H1 (cell line): ENCODE measurements around the gene NEDD4L. TPM values are rescaled to one million over a fixed set of nuclear protein-coding genes. Genes with fewer than 3 reads are reported as not detected.

Source experiments
- CTCF ChIA-PET: fragments of 300-600 bp; sonication (Branson Sonifier 250); formaldehyde crosslinking; loops from one replicate; lab custom pipeline; 2021; ENCODE audit not compliant: partially characterized antibody; lab: Charles Lee
- POLR2A ChIA-PET: fragments of 300-600 bp; sonication (Branson Sonifier 250); formaldehyde crosslinking; loops from one replicate; lab custom pipeline; 2021; ENCODE audit warnings: inconsistent platforms; ENCODE audit not compliant: partially characterized antibody; lab: Charles Lee
- DNase-seq, 2 experiments: peaks; one replicate each; pipeline versions ENCODE4 v3.0.0 to v3.0.0-alpha.2; 2010 to 2022; ENCODE audit warnings: low spot score in 2 of 2, low read depth in 1 of 2, mixed read lengths in 1 of 2
- FAIRE-seq: peaks from 2 replicates; lab custom pipeline; 2011; peaks lifted over from hg19 to GRCh38; lab: Jason Lieb, UNC
- H2AFZ ChIP-seq: 2 replicates; pipeline ENCODE4 v1.8.1; 2012; ENCODE audit warnings: low read length, inconsistent platforms
- H2AK5ac ChIP-seq: 2 replicates; pipeline ENCODE4 v1.6.1; 2013; ENCODE audit warnings: low read depth, low read length
- H2BK120ac ChIP-seq: replicated peaks from 2 replicates; pipeline ENCODE3; 2013; ENCODE audit warnings: low read depth, low read length, inconsistent platforms
- H2BK12ac ChIP-seq: 2 replicates; pipeline ENCODE4 v1.6.1; 2013; ENCODE audit warnings: low read depth, low read length
- H2BK15ac ChIP-seq: 2 replicates; pipeline ENCODE4 v1.6.1; 2013; ENCODE audit warnings: low read length
- H2BK20ac ChIP-seq: 2 replicates; pipeline ENCODE4 v1.6.1; 2013; ENCODE audit warnings: low read length
- H2BK5ac ChIP-seq: 2 replicates; pipeline ENCODE4 v1.6.1; 2013; ENCODE audit warnings: low read depth, low read length
- H3K14ac ChIP-seq: 2 replicates; pipeline ENCODE4 v1.6.1; 2013; ENCODE audit warnings: inconsistent platforms; ENCODE audit not compliant: insufficient read length
- H3K18ac ChIP-seq: 2 replicates; pipeline ENCODE4 v1.6.1; 2013; ENCODE audit warnings: low read length; ENCODE audit errors: extremely low read depth
- H3K23ac ChIP-seq: 2 replicates; pipeline ENCODE4 v1.6.1; 2013; ENCODE audit warnings: inconsistent platforms; ENCODE audit not compliant: insufficient read length
- H3K23me2 ChIP-seq: 2 replicates; pipeline ENCODE4 v1.6.1; 2013; ENCODE audit warnings: low read depth, low read length
- H3K27ac ChIP-seq: 2 replicates; pipeline ENCODE4 v1.6.1; 2011; ENCODE audit warnings: low read depth, low read length, inconsistent platforms
- H3K27me3 ChIP-seq, 4 experiments: replicated peaks in 1 of 4; 1 replicate in 1 of 4; 2 replicates in 3 of 4; pipeline versions ENCODE4 v1.6.1 to v1.8.1; 2011 to 2013; ENCODE audit warnings: low read length in 3 of 4, mild to moderate bottlenecking in 3 of 4, inconsistent platforms in 2 of 4, mixed read lengths in 2 of 4, moderate library complexity in 1 of 4; ENCODE audit not compliant: control insufficient read depth in 3 of 4, insufficient read depth in 3 of 4; ENCODE audit errors: extremely low read depth in 1 of 4
- H3K36me3 ChIP-seq, 4 experiments: 2 replicates each; pipeline versions ENCODE4 v1.6.1 to v1.8.1; 2011 to 2013; ENCODE audit warnings: mild to moderate bottlenecking in 4 of 4, low read length in 3 of 4, moderate library complexity in 2 of 4, control low read depth in 1 of 4, inconsistent platforms in 1 of 4; ENCODE audit not compliant: insufficient read depth in 4 of 4, control insufficient read depth in 2 of 4
- H3K4ac ChIP-seq: replicated peaks from 2 replicates; pipeline ENCODE3; 2013; ENCODE audit warnings: low read length, low read depth, mixed read lengths, inconsistent platforms; ENCODE audit not compliant: insufficient read length
- H3K4me1 ChIP-seq, 4 experiments: replicated peaks in 1 of 4; 1 replicate in 1 of 4; 2 replicates in 3 of 4; pipeline versions ENCODE4 v1.6.1 to v1.8.1; 2011 to 2013; ENCODE audit warnings: low read length in 3 of 4, inconsistent platforms in 2 of 4, mixed read lengths in 1 of 4; ENCODE audit not compliant: insufficient read depth in 4 of 4, control insufficient read depth in 3 of 4
- H3K4me2 ChIP-seq, 2 experiments: 2 replicates each; pipeline versions ENCODE4 v1.6.1 to v1.8.1; 2011 to 2013; ENCODE audit warnings: low read depth in 2 of 2, low read length in 2 of 2, control low read depth in 1 of 2, inconsistent platforms in 1 of 2, mild to moderate bottlenecking in 1 of 2; ENCODE audit not compliant: insufficient read depth in 1 of 2
- H3K4me3 ChIP-seq, 4 experiments: fragments of 200-600, 300-600 bp in 1 of 4; sonication (generic), shearing (Covaris generic), sonication (Bioruptor Twin) in 1 of 4; 2 replicates each; pipeline versions ENCODE4 v1.5.1 to v1.8.1; 2011 to 2016; ENCODE audit warnings: low read length in 4 of 4, low read depth in 3 of 4, control low read depth in 2 of 4, inconsistent platforms in 2 of 4, mild to moderate bottlenecking in 2 of 4, mixed read lengths in 1 of 4, moderate library complexity in 1 of 4; ENCODE audit not compliant: insufficient read depth in 2 of 4; ENCODE audit errors: extremely low read depth in 1 of 4
- H3K56ac ChIP-seq: replicated peaks from 2 replicates; pipeline ENCODE3; 2013; ENCODE audit warnings: low read depth, mild to moderate bottlenecking, mixed read lengths, low read length, inconsistent platforms; ENCODE audit not compliant: insufficient read length
- H3K79me1 ChIP-seq: 2 replicates; pipeline ENCODE4 v1.6.1; 2013; ENCODE audit warnings: low read depth, low read length, control low read depth
- H3K79me2 ChIP-seq, 2 experiments: 2 replicates each; pipeline versions ENCODE4 v1.6.1 to v1.8.1; 2012 to 2013; ENCODE audit warnings: low read length in 2 of 2, mild to moderate bottlenecking in 2 of 2, inconsistent platforms in 1 of 2; ENCODE audit not compliant: insufficient read depth in 2 of 2, control insufficient read depth in 1 of 2
- H3K9ac ChIP-seq, 4 experiments: replicated peaks in 1 of 4; 1 replicate in 1 of 4; 2 replicates in 3 of 4; pipeline versions ENCODE4 v1.6.1 to v1.8.1; 2011 to 2013; ENCODE audit warnings: low read depth in 3 of 4, low read length in 3 of 4, control low read depth in 2 of 4, mild to moderate bottlenecking in 2 of 4, moderate library complexity in 2 of 4, inconsistent platforms in 1 of 4; ENCODE audit errors: extremely low read depth in 1 of 4
- H3K9me3 ChIP-seq, 2 experiments: 2 replicates each; pipeline versions ENCODE4 v1.6.1 to v1.8.1; 2012 to 2013; ENCODE audit warnings: mild to moderate bottlenecking in 2 of 2, moderate library complexity in 2 of 2, control low read depth in 1 of 2, inconsistent platforms in 1 of 2, low read depth in 1 of 2, low read length in 1 of 2, mixed read lengths in 1 of 2; ENCODE audit not compliant: insufficient read depth in 2 of 2
- H4K20me1 ChIP-seq, 2 experiments: replicated peaks in 1 of 2; 2 replicates each; pipeline versions ENCODE3 to v1.8.1; 2011 to 2013; ENCODE audit warnings: inconsistent platforms in 2 of 2, low read length in 2 of 2, mild to moderate bottlenecking in 1 of 2; ENCODE audit not compliant: insufficient read depth in 2 of 2, control insufficient read depth in 1 of 2
- H4K5ac ChIP-seq: 2 replicates; pipeline ENCODE4 v1.6.1; 2013; ENCODE audit warnings: low read length, low read depth, mixed read lengths, inconsistent platforms; ENCODE audit not compliant: insufficient read length
- H4K8ac ChIP-seq: 2 replicates; pipeline ENCODE4 v1.8.0; 2013; ENCODE audit warnings: mild to moderate bottlenecking, moderate library complexity, low read length, inconsistent platforms; ENCODE audit not compliant: insufficient read depth; ENCODE audit errors: extremely low read depth
- H4K91ac ChIP-seq: replicated peaks from 2 replicates; pipeline ENCODE3; 2013; ENCODE audit warnings: low read length, mixed read lengths, inconsistent platforms; ENCODE audit not compliant: insufficient read length
- RAD21 ChIP-seq, 2 experiments: IDR thresholded peaks in 1 of 2; conservative IDR thresholded peaks in 1 of 2; 2 replicates each; pipeline ENCODE4 v1.6.1; 2011; ENCODE audit warnings: low read depth in 2 of 2, low read length in 2 of 2, improper control_type of control experiment in 1 of 2, inconsistent platforms in 1 of 2, mild to moderate bottlenecking in 1 of 2, moderate library complexity in 1 of 2
- RFX5 ChIP-seq: IDR thresholded peaks from 2 replicates; pipeline ENCODE4 v1.6.1; 2011; ENCODE audit warnings: low read depth, low read length, improper control_type of control experiment, borderline replicate concordance
- WGBS, 2 experiments: shearing (Covaris generic) in 1 of 2; methylation state at CpG; one replicate each; pipeline versions ENCODE4 v1.1.6 to v1.1.7; 2013 to 2015; ENCODE audit warnings: low lambda C conversion rate in 2 of 2, mixed read lengths in 2 of 2, inconsistent platforms in 1 of 2, low coverage in 1 of 2, missing lambda C conversion rate in 1 of 2; ENCODE audit not compliant: insufficient replicate concordance in 2 of 2, insufficient coverage in 1 of 2, insufficient read length in 1 of 2; ENCODE audit errors: extremely low coverage in 1 of 2, missing lambda C conversion rate in 1 of 2; 5-methylcytosine and 5-hydroxymethylcytosine counted together
- polyA plus RNA-seq, 7 experiments: library from polyadenylated mRNA; depleted of rRNA in 3 of 7; stranded (reverse) in 5 of 7; unstranded in 2 of 7; fragments of >200 nt in 5 of 7; fragments of 200-250 nt in 2 of 7; gene quantifications; 1 replicate in 5 of 7; 2 replicates in 1 of 7; 4 replicates in 1 of 7; pipeline versions ENCODE4 v1.2.1 to v1.2.3, GENCODE V29; 2011 to 2013; ENCODE audit warnings: missing spikeins in 2 of 7, mixed read lengths in 2 of 7
- total RNA-seq: library from RNA; stranded (reverse); fragmentation: NEBNext Ultra II Directional; extraction: Animal tissue kit (Norgen Biotek cat#: 25700); gene quantifications from 2 replicates; pipeline ENCODE4 v1.2.1, GENCODE V29; 2021

NEDD4L gene
- total and polyA plus RNA-seq, 2 of the 8 experiments (the other 6 are each of a cell fraction or from before 2014, with no cell fraction given), result 37.3 to 69.8 TPM

DNA sequence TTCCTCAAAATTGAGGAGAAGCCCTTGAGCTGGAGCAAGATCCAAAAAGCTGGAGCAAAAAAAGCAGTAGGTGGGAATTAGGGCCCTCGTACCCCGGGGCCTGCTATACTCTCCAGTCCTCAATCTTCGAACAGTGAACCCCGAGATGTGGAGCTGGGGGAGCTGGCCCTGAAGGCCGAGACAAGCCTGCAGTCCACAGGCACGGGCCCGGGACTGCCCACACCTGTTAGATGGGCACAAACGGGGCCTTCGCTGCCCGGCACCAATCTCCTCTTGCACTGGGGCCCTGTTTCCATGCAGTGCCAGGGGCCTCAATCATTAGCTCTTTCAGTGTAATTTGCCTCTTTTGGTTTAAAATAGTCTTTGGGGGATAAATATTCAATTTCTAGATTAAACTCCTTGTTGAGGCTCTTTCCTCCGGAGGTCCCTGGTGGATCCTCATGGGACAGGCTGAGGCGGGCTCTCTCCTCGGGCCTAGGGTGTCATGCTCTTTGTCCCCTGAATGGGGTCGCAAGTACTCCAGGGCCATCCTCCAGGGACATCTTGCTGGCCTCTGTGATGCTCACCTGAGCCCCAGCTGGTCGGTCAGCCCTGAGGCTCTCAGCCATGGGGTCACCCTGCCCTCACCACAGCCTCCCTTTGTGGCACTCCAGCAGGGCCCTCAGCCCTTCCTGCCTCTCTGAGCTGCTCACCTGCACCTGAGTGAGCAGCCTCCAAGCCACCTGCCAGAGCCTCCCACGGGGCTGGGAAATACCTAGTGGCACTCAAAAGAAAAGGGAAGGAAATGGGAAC is 361.3 kb downstream of the NEDD4L start:
- peak in 1 of 2 experiments; percentile 18; a peak in 1 of 4 replicates for TF ChIP-seq RAD21 (IDR thresholded peaks at IDR 0.05 in 1 of 2, conservative IDR thresholded peaks at IDR 0.05 in 1 of 2; ENCODE audit: low read depth in 2 of 2, low read length in 2 of 2)
- no peak for TF ChIP-seq RFX5

More for the DNA sequence above, 361.3 kb downstream of the NEDD4L start:
- H2BK15ac ChIP-seq, result no peak overlapping the region
- H2BK5ac ChIP-seq, result no peak overlapping the region
- CTCF ChIA-PET, result interaction anchor here (0.8 to 5.2 kb wide), 11 partner anchors 10 to 358 kb away, joined by 3 to 39 read pairs (median 4); no protein-coding TSS in a partner anchor
- H3K9me3 ChIP-seq, result no peaks in the 10 kb centered on the region
- no peak overlapping the region for H3K9ac ChIP-seq
- H2BK20ac ChIP-seq, result no peak overlapping the region
- H3K56ac ChIP-seq, result no peak overlapping the region
- H3K4me1 ChIP-seq, result peaks cover 0 to 3% (median 1%) of the 10 kb centered on the region in 4 experiments; a peak in 5 of 7 replicates
- H3K18ac ChIP-seq, result no peak overlapping the region
- no peak overlapping the region for H4K5ac ChIP-seq
- no peaks in the 10 kb centered on the region for H3K27me3 ChIP-seq
- H4K8ac ChIP-seq, result peak overlapping the region; percentile 74
- no peaks in the 10 kb centered on the region for H3K79me2 ChIP-seq
- no peak overlapping the region for H3K4ac ChIP-seq
- no peaks in the 10 kb centered on the region for H4K20me1 ChIP-seq
- H3K36me3 ChIP-seq, result no peaks in the 10 kb centered on the region
- H2AK5ac ChIP-seq, result no peak overlapping the region
- POLR2A ChIA-PET, result interaction anchor here (0.7 kb wide), 1 partner anchor 79 kb away, joined by 4 read pairs; no protein-coding TSS in a partner anchor
- no peaks in the 10 kb centered on the region for H3K79me1 ChIP-seq
- 91% methylated on average over 16 of the region's 16 CpGs; no CpG with 5 or more reads in 1 of the 2 experiments for WGBS, 2 experiments
- H2BK120ac ChIP-seq, result no peak overlapping the region
- no peaks in the 10 kb centered on the region; the same call in 1 of the 2 replicates for H3K23me2 ChIP-seq
- FAIRE-seq, result no peak
- no peak overlapping the region for H3K23ac ChIP-seq
- no peak overlapping the region for H2AFZ ChIP-seq
- H2BK12ac ChIP-seq, result no peak overlapping the region
- H4K91ac ChIP-seq, result no peak overlapping the region
- no peak overlapping the region for H3K14ac ChIP-seq
- no peak for DNase-seq
- H3K4me3 ChIP-seq, result no peak overlapping the region
- 0 out of 4 replicates have a peak overlapping the region, but pooled peaks of 1 of the 2 experiments have one; percentile 3 for H3K4me2 ChIP-seq
- H3K27ac ChIP-seq, result no peak overlapping the region
